GM18526 (cell line): Measurements from ENCODE around the gene DELE1.

ENCODE experiments used
- POLR2A ChIP-seq: IDR thresholded peaks from 3 replicates; pipeline ENCODE4 v1.6.1; 2011; ENCODE audit not compliant: insufficient read length; ENCODE audit errors: extremely low read depth

DELE1 gene

GRCh38 chr5:141880961-141881801 is 42.5 kb upstream of the DELE1 start:
- TF ChIP-seq POLR2A: no peak

GRCh38 chr5:141881886-141882285 is 41.8 kb upstream of the DELE1 start:
- no peak for TF ChIP-seq POLR2A

DNA sequence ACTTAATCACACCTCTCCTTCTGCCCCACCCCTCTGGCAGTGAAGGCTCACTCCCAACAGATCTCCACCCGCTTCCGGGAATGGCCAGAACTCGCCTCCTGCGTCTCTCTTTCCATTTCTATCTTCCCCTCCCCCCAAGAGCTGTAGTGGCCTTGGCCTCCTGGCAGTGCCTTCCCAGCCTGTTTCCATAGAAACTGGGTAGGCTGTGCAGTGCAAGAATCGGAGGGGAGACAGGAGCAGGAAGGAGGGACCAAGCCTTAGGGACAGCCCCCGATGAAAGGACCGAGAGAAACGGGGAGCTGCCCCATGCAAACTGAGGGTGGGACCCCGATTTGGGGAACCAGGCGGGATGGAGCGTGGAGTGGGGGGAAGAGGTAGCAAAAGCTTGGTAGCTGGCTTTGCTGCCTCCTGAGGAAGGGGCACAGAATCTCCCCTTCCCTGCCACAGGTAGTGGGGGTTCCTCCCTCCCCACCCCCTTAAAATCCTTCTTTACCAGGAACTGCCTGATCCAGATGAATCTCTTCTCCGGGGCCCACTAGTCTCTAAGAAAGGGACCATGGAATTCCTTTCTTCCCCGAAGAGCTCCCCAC is 41.0 kb upstream of the DELE1 start:
- no peak for TF ChIP-seq POLR2A

GRCh38 chr5:141883184-141883891 is 40.3 kb upstream of the DELE1 start:
- TF ChIP-seq POLR2A: no peak

- no peak for TF ChIP-seq POLR2A
These were observed 39.8 kb upstream of the DELE1 start for GRCh38 chr5:141883892-141884318.

- TF ChIP-seq POLR2A: no peak
These were observed 34.3 kb upstream of the DELE1 start for GRCh38 chr5:141889282-141889871.

DNA sequence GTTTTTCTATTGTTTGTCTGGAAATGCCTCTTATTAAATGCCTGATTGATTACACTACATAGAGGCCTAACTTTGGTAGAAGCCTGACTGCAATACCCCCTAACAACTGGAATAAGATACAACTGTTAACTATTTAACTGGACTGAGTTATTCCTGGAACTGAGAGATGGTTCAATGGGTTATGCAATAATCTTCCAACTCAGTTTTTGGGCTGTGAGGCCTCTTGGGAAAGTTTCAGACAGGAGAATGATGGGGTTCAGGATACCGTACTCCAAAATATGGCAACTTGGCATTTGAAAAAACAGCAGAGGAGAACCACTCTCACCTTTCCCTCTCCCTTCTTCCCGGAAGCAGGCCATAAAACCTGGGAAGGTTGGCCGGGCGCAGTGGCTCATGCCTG is 26.2 kb upstream of the DELE1 start:
- TF ChIP-seq POLR2A: no peak

DNA sequence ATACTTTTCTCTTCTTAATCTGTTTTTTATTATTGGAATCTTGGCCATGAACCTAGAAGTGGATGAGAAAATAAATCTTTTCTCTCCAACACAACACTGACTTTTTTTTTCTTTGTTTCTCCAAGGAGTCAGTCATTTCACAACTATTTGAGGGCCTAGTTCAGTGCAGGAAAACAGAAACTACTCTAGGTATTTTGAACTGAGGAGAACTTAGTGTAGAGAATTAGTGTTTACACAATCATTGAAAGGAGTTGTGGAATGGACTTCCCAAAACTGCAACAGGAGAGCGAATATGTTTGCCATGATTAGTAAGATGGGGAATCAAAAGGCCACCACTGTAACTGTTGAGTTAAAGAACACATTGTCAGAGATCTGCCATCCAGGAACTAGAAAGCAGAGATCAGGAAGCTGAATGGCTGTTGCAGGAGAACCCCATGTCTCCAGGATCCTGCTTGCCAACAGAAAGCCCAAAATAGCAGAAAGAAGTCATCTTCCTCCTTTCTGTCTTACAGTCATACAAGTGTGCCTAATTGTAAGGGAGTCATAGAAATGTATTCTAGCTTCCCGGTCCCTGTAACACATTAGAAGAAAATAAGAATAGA is 25.1 kb upstream of the DELE1 start:
- TF ChIP-seq POLR2A: no peak

GRCh38 chr5:141902015-141902814 is 21.5 kb upstream of the DELE1 start:
- no peak for TF ChIP-seq POLR2A

DNA sequence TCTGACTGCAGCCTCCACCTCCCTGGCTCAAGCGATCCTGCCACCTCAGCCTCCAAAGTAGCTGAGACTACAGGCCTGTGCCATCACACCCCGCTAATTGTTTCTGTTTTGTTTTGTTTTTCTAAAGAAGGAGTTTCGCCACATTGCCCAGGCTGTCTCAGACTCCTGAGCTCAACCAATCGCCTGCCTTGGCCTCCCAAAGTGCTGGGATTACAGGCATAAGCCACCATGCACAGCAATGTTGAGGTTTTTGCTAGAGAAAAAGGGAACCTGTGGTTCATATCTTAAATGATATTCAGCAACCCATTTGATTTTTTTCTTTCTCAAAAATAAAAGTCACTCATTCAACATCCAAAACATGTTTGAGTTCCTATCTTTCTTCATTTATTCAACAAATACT is 20.4 kb upstream of the DELE1 start:
- TF ChIP-seq POLR2A: no peak

- no peak for TF ChIP-seq POLR2A
These were observed 19.1 kb upstream of the DELE1 start for GRCh38 chr5:141904551-141904950.

- no peak for TF ChIP-seq POLR2A
These were observed 17.2 kb upstream of the DELE1 start for GRCh38 chr5:141906517-141906916.

- TF ChIP-seq POLR2A: no peak
These were observed 16.7 kb upstream of the DELE1 start for GRCh38 chr5:141906972-141907371.

GRCh38 chr5:141908796-141909195 is 14.9 kb upstream of the DELE1 start:
- no peak for TF ChIP-seq POLR2A
